HCT116 (cell line): Measurements from ENCODE around the gene HS6ST1. TPM values are rescaled to one million over a fixed set of nuclear protein-coding genes. Genes with fewer than 3 reads are reported as not detected.
A peak's percentile ranks its signal among the peaks of the same experiment; 100 is the strongest.

ENCODE experiments used
- ATAC-seq: fragments of 200-7000 bp; cut with Tn5 transposase; 2 replicates; pipeline ENCODE4 v1.9.1; 2020; ENCODE audit warnings: mild to moderate bottlenecking, moderate library complexity
- BruUV-seq: library from RNA; stranded (reverse); fragments of 400-500 nt; replicated peaks from 2 replicates; lab custom pipeline; 2021; lab: Mats Ljungman, UMichigan
- CTCF ChIA-PET: fragments of 300-600 bp; sonication (Branson Sonifier 250); formaldehyde crosslinking; loops from one replicate; lab custom pipeline; 2021; ENCODE audit warnings: antibody characterized with exemption; lab: Charles Lee
- POLR2A ChIA-PET: fragments of 300-600, 350-600 bp; sonication (Branson Sonifier 250); formaldehyde crosslinking; loops from one replicate; lab custom pipeline; 2021; ENCODE audit warnings: antibody characterized with exemption; lab: Charles Lee
- RAD21 ChIA-PET, 2 experiments: fragments of 300-600 bp; sonication (Branson Sonifier 250); formaldehyde crosslinking; loops; one replicate each; lab custom pipeline; 2023; ENCODE audit warnings: low total read pairs in 2 of 2; ENCODE audit not compliant: uncharacterized antibody in 2 of 2, unreplicated experiment in 2 of 2, low non-redundant PET in 1 of 2; lab: Charles Lee
- DNase-seq: peaks from one replicate; pipeline ENCODE4 v3.0.0-alpha.2; 2010; ENCODE audit warnings: low read depth, low spot score
- H2AFZ ChIP-seq: fragments of 200-600 bp; shearing (Covaris generic), sonication (generic); 2 replicates; pipeline ENCODE4 v1.6.1; 2017; ENCODE audit warnings: low read depth, mixed run types, mixed read lengths, antibody characterized with exemption, low read length; ENCODE audit not compliant: poor library complexity, severe bottlenecking
- H3K27ac ChIP-seq: 2 replicates; pipeline ENCODE4 v1.5.1; 2012; ENCODE audit warnings: low read depth, low read length
- H3K27me3 ChIP-seq: fragments of 200-600 bp; sonication (generic); 2 replicates; pipeline ENCODE4 v1.6.1; 2016; ENCODE audit warnings: mixed run types, low read length, mixed read lengths; ENCODE audit not compliant: insufficient read depth
- H3K36me3 ChIP-seq, 2 experiments: fragments of 200-500 bp in 1 of 2; fragments of 200-600 bp in 1 of 2; sonication (Bioruptor generic) in 1 of 2; sonication (generic) in 1 of 2; 2 replicates each; pipeline versions ENCODE4 v1.5.1 to v1.6.1; 2014 to 2016; ENCODE audit warnings: low read length in 2 of 2, inconsistent platforms in 1 of 2, mixed read lengths in 1 of 2, mixed run types in 1 of 2; ENCODE audit not compliant: insufficient read depth in 2 of 2, control insufficient read depth in 1 of 2
- H3K4me1 ChIP-seq, 2 experiments: fragments of 200-600 bp in 1 of 2; sonication (generic) in 1 of 2; 2 replicates each; pipeline versions ENCODE4 v1.5.1 to v1.6.1; 2012 to 2017; ENCODE audit warnings: low read length in 2 of 2, inconsistent platforms in 1 of 2, mild to moderate bottlenecking in 1 of 2, mixed read lengths in 1 of 2, mixed run types in 1 of 2, moderate library complexity in 1 of 2; ENCODE audit not compliant: insufficient read depth in 2 of 2, control insufficient read depth in 1 of 2
- H3K4me2 ChIP-seq: fragments of 200-600 bp; sonication (generic); 2 replicates; pipeline ENCODE4 v1.6.1; 2017; ENCODE audit warnings: mixed run types, low read length, mixed read lengths
- H3K4me3 ChIP-seq, 2 experiments: fragments of 200-600 bp in 1 of 2; sonication (generic) in 1 of 2; replicated peaks in 1 of 2; 2 replicates each; pipeline ENCODE4 v1.5.1; 2011 to 2016; ENCODE audit warnings: low read length in 2 of 2, control low read depth in 1 of 2, low read depth in 1 of 2, mild to moderate bottlenecking in 1 of 2, mixed read lengths in 1 of 2, mixed run types in 1 of 2
- H3K79me2 ChIP-seq: fragments of 200-600 bp; sonication (generic); 2 replicates; pipeline ENCODE4 v1.6.1; 2017; ENCODE audit warnings: mild to moderate bottlenecking, mixed run types, low read length, moderate library complexity, mixed read lengths; ENCODE audit not compliant: insufficient read depth
- H3K9ac ChIP-seq: fragments of 200-600 bp; sonication (generic); 2 replicates; pipeline ENCODE4 v1.6.1; 2016; ENCODE audit warnings: low read length, mixed read lengths
- H3K9me2 ChIP-seq: fragments of 200-600 bp; sonication (generic), shearing (Covaris generic); 2 replicates; pipeline ENCODE4 v1.6.1; 2017; ENCODE audit warnings: mixed run types, mild to moderate bottlenecking, moderate library complexity; ENCODE audit not compliant: insufficient read depth
- H3K9me3 ChIP-seq, 2 experiments: fragments of 200-500 bp in 1 of 2; fragments of 200-600 bp in 1 of 2; sonication (Bioruptor generic) in 1 of 2; sonication (generic) in 1 of 2; 2 replicates each; pipeline ENCODE4 v1.6.1; 2014 to 2017; ENCODE audit warnings: low read length in 2 of 2, mixed read lengths in 2 of 2, inconsistent platforms in 1 of 2, low read depth in 1 of 2, mild to moderate bottlenecking in 1 of 2, mixed run types in 1 of 2, moderate library complexity in 1 of 2; ENCODE audit not compliant: control insufficient read depth in 1 of 2, insufficient read depth in 1 of 2
- H4K20me1 ChIP-seq: fragments of 200-600 bp; sonication (generic), shearing (Covaris generic); 2 replicates; pipeline ENCODE4 v1.6.1; 2017; ENCODE audit warnings: mixed run types, mild to moderate bottlenecking, moderate library complexity; ENCODE audit not compliant: insufficient read depth
- ATF3 ChIP-seq: IDR thresholded peaks from 2 replicates; pipeline ENCODE4 v1.6.1; 2012
- CEBPB ChIP-seq: IDR thresholded peaks from 2 replicates; pipeline ENCODE4 v1.6.1; 2012; ENCODE audit warnings: low read depth
- EZH2phosphoT487 ChIP-seq: fragments of 200-600 bp; IDR thresholded peaks from 2 replicates; pipeline ENCODE4 v1.6.1; 2018; ENCODE audit warnings: antibody characterized with exemption, borderline replicate concordance
- POLR2AphosphoS5 ChIP-seq: IDR thresholded peaks from 2 replicates; pipeline ENCODE4 v1.6.1; 2011; ENCODE audit warnings: mild to moderate bottlenecking, low read depth, low read length, moderate library complexity
- SRF ChIP-seq: IDR thresholded peaks from 2 replicates; pipeline ENCODE4 v1.6.1; 2012; ENCODE audit warnings: low read depth
- YY1 ChIP-seq: IDR thresholded peaks from 2 replicates; pipeline ENCODE4 v1.6.1; 2011; ENCODE audit warnings: low read length, low read depth, moderate library complexity, mild to moderate bottlenecking; ENCODE audit not compliant: insufficient replicate concordance; ENCODE audit errors: extremely low read depth
- ZBTB33 ChIP-seq: IDR thresholded peaks from 2 replicates; pipeline ENCODE4 v1.6.1; 2011; ENCODE audit warnings: mild to moderate bottlenecking, low read length, moderate library complexity; ENCODE audit not compliant: insufficient replicate concordance; ENCODE audit errors: extremely low read depth
- ZFX ChIP-seq: fragments of 450-650 bp; IDR thresholded peaks from 2 replicates; pipeline ENCODE4 v1.6.1; 2017
- intact Hi-C: fragments of 100-400 bp; cut with micrococcal nuclease; formaldehyde crosslinking; loops from 2 replicates; pipeline ENCODE4 v1.10.0; 2022
- total RNA-seq: library from RNA; stranded (reverse); gene quantifications from one replicate; pipeline ENCODE4 v1.2.1, GENCODE V29; 2021; ENCODE audit not compliant: unreplicated experiment

Gene HS6ST1
- total RNA-seq, 1 experiment from 2014 or later, result 35.0 TPM

- peaks cover 0 to under 1% of the 10 kb centered on the region in 2 experiments; a peak in 1 of 4 replicates for H3K36me3 ChIP-seq
- CTCF ChIA-PET, result no interaction called here
- BruUV-seq, result no TSS peak
Measured at GRCh38 chr2:128280158-128280871, 38.4 kb downstream of the HS6ST1 start.

More at GRCh38 chr2:128280158-128280871, 38.4 kb downstream of the HS6ST1 start:
- Histone ChIP-seq H3K9me3 (no peaks in the 10 kb centered on the region), H3K4me1 (no peaks in the 10 kb centered on the region), H3K27me3 (no peaks in the 10 kb centered on the region), H3K79me2 (peaks cover 18% of the 10 kb centered on the region; the same call in 1 of the 2 replicates), H3K27ac (no peak overlapping the region), H3K4me2 (no peak overlapping the region), H4K20me1 (no peaks in the 10 kb centered on the region), H2AFZ (no peak overlapping the region), H3K4me3 (no peak overlapping the region), H3K9ac (no peak overlapping the region), H3K9me2 (no peaks in the 10 kb centered on the region)
- peak; percentile 5; the same call in 1 of the 2 replicates for ATAC-seq
- no peak for DNase-seq
- ChIA-PET POLR2A (no interaction called here), RAD21 (no interaction called here)
- intact Hi-C loops, result no loop called here
- no peak for TF ChIP-seq ATF3
- TF ChIP-seq CEBPB, result no peak
- no peak for TF ChIP-seq EZH2phosphoT487
- TF ChIP-seq ZBTB33, result no peak
- TF ChIP-seq ZFX, result no peak
- no peak for TF ChIP-seq SRF
- no peak for TF ChIP-seq YY1
- TF ChIP-seq POLR2AphosphoS5, result no peak
- TF ChIP-seq, all 23 proteins: peak for 0
